Bronchial epithelial cell (primary cell): ENCODE measurements around the gene TLCD5. TPM values are rescaled to one million over a fixed set of nuclear protein-coding genes. Genes with fewer than 3 reads are reported as not detected.

Experiments used
- DNase-seq: peaks from one replicate; pipeline ENCODE4 v3.0.0-alpha.2; 2010; ENCODE audit warnings: low read depth
- FAIRE-seq: peaks from 2 replicates; lab custom pipeline; 2011; peaks lifted over from hg19 to GRCh38; lab: Jason Lieb, UNC
- H3K27me3 ChIP-seq: 2 replicates; pipeline ENCODE4 v1.5.1; 2011; ENCODE audit warnings: low read length; ENCODE audit not compliant: control insufficient read depth, insufficient read depth
- H3K36me3 ChIP-seq: 2 replicates; pipeline ENCODE4 v1.5.1; 2011; ENCODE audit warnings: low read length; ENCODE audit not compliant: control insufficient read depth, insufficient read depth
- H3K4me3 ChIP-seq: 2 replicates; pipeline ENCODE4 v1.5.1; 2011; ENCODE audit warnings: mild to moderate bottlenecking, low read depth, low read length, control low read depth
- CTCF ChIP-seq: IDR thresholded peaks from 2 replicates; pipeline ENCODE4 v1.5.1; 2011; ENCODE audit warnings: mild to moderate bottlenecking, moderate library complexity, low read length, control low read depth, inconsistent platforms; ENCODE audit not compliant: insufficient read depth, severe bottlenecking
- total RNA-seq: library from RNA; depleted of rRNA; stranded (reverse); fragments of >200 nt; gene quantifications from 2 replicates; pipeline ENCODE4 v1.2.1, GENCODE V29; 2014

The TLCD5 gene
- total RNA-seq, 1 donor from 2014 or later, result 1.8 TPM

- Histone ChIP-seq H3K36me3 (peaks cover 3% of the 10 kb centered on the region), H3K4me3 (no peak overlapping the region), H3K27me3 (no peaks in the 10 kb centered on the region)
- DNase-seq (peak; percentile 91), FAIRE-seq (no peak)
- TF ChIP-seq CTCF, result no peak
These were observed 6.3 kb downstream of the TLCD5 start for GRCh38 chr11:120331301-120331996.

- Histone ChIP-seq H3K27me3 (no peaks in the 10 kb centered on the region), H3K36me3 (peaks cover 3% of the 10 kb centered on the region), H3K4me3 (no peak overlapping the region)
- FAIRE-seq (no peak), DNase-seq (no peak)
- no peak for TF ChIP-seq CTCF
These were observed 8.0 kb downstream of the TLCD5 start for GRCh38 chr11:120332822-120333716.

GRCh38 chr11:120333801-120334200 is 8.7 kb downstream of the TLCD5 start:
- Histone ChIP-seq H3K27me3 (no peaks in the 10 kb centered on the region), H3K36me3 (peaks cover 3% of the 10 kb centered on the region), H3K4me3 (no peak overlapping the region)
- FAIRE-seq (no peak), DNase-seq (no peak)
- TF ChIP-seq CTCF, result no peak

- FAIRE-seq, result no peak
These were observed 9.2 kb downstream of the TLCD5 start for GRCh38 chr11:120334332-120334731.

GRCh38 chr11:120334894-120335462 is 9.9 kb downstream of the TLCD5 start:
- DNase-seq (peak; percentile 85), FAIRE-seq (no peak)
- peak; percentile 60 for TF ChIP-seq CTCF

More at GRCh38 chr11:120334332-120334731, 9.2 kb downstream of the TLCD5 start:
- DNase-seq, result no peak
- H3K4me3 ChIP-seq, result no peak overlapping the region
- TF ChIP-seq CTCF, result no peak
- H3K27me3 ChIP-seq, result no peaks in the 10 kb centered on the region
- peaks cover 3% of the 10 kb centered on the region for H3K36me3 ChIP-seq

More at GRCh38 chr11:120334894-120335462, 9.9 kb downstream of the TLCD5 start:
- peaks cover under 1% of the 10 kb centered on the region for H3K36me3 ChIP-seq
- H3K27me3 ChIP-seq, result no peaks in the 10 kb centered on the region
- H3K4me3 ChIP-seq, result peak overlapping the region; percentile 85
